Measurements from ENCODE around the gene KDM6A. TPM values are rescaled to one million over a fixed set of nuclear protein-coding genes. Genes with fewer than 3 reads are reported as not detected.

Gene KDM6A
- total and polyA plus RNA-seq, 9 of the 15 experiments (the other 6 are each of a cell fraction or from before 2014, with no cell fraction given), result 8.4 to 34.3 (median 22.9) TPM

DNA sequence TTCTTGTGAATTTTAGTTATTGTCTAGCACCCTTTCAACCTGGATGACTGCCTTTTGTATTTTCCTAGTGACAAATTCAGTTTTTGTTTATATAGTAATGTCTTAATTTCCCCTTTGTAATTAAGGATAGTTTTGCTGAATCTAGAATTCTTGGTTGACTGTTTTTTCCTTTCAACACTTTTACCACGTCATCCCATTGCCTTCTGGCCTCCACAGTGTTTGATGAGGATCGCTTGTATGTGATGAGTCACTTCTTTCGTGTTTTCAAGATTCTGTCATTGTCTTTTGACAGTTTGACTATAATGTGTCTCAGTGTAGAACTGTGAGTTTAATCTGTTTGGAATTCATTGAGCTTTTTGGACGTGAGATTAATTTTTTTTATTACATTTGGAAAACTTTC is 30.1 kb downstream of the KDM6A start (continued):
- TF ChIP-seq EP400 (IDR thresholded peaks at IDR 0.05), result 0 out of 2 replicates have a peak, but pooled peaks have one; percentile 23
- TF ChIP-seq HMG20B (CRISPR knock-in tag; IDR thresholded peaks at IDR 0.05), result no peak
- TF ChIP-seq MEIS2 (IDR thresholded peaks at IDR 0.05; ENCODE audit: partially characterized antibody), result peak; percentile 69
- TF ChIP-seq ZNF282 (CRISPR knock-in tag; IDR thresholded peaks at IDR 0.05), result no peak
- TF ChIP-seq EGR1 (conservative IDR thresholded peaks at IDR 0.05), result no peak
- TF ChIP-seq ZFP1 (CRISPR knock-in tag; IDR thresholded peaks at IDR 0.05), result no peak
- no peak for TF ChIP-seq ERF (CRISPR knock-in tag; IDR thresholded peaks at IDR 0.05)
- TF ChIP-seq, protein P1, sequence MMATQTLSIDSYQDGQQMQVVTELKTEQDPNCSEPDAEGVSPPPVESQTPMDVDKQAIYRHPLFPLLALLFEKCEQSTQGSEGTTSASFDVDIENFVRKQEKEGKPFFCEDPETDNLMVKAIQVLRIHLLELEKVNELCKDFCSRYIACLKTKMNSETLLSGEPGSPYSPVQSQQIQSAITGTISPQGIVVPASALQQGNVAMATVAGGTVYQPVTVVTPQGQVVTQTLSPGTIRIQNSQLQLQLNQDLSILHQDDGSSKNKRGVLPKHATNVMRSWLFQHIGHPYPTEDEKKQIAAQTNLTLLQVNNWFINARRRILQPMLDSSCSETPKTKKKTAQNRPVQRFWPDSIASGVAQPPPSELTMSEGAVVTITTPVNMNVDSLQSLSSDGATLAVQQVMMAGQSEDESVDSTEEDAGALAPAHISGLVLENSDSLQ (IDR thresholded peaks at IDR 0.05), result peak; percentile 70
- TF ChIP-seq ZNF444 (CRISPR knock-in tag; IDR thresholded peaks at IDR 0.05), result no peak
- TF ChIP-seq ZNF165 (CRISPR knock-in tag; IDR thresholded peaks at IDR 0.05; ENCODE audit: borderline replicate concordance), result no peak
- TF ChIP-seq, protein P2, sequence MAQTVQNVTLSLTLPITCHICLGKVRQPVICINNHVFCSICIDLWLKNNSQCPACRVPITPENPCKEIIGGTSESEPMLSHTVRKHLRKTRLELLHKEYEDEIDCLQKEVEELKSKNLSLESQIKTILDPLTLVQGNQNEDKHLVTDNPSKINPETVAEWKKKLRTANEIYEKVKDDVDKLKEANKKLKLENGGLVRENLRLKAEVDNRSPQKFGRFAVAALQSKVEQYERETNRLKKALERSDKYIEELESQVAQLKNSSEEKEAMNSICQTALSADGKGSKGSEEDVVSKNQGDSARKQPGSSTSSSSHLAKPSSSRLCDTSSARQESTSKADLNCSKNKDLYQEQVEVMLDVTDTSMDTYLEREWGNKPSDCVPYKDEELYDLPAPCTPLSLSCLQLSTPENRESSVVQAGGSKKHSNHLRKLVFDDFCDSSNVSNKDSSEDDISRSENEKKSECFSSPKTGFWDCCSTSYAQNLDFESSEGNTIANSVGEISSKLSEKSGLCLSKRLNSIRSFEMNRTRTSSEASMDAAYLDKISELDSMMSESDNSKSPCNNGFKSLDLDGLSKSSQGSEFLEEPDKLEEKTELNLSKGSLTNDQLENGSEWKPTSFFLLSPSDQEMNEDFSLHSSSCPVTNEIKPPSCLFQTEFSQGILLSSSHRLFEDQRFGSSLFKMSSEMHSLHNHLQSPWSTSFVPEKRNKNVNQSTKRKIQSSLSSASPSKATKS (CRISPR knock-in tag; IDR thresholded peaks at IDR 0.05), result no peak
- no peak for TF ChIP-seq ZNF280B (CRISPR knock-in tag; IDR thresholded peaks at IDR 0.05)
- peak in 1 of 2 experiments; percentile 33; a peak in 1 of 4 replicates for TF ChIP-seq FOXK2 (conservative IDR thresholded peaks at IDR 0.05 in 1 of 2, IDR thresholded peaks at IDR 0.05 in 1 of 2; ENCODE audit: low read depth in 2 of 2)
- TF ChIP-seq, protein P3, sequence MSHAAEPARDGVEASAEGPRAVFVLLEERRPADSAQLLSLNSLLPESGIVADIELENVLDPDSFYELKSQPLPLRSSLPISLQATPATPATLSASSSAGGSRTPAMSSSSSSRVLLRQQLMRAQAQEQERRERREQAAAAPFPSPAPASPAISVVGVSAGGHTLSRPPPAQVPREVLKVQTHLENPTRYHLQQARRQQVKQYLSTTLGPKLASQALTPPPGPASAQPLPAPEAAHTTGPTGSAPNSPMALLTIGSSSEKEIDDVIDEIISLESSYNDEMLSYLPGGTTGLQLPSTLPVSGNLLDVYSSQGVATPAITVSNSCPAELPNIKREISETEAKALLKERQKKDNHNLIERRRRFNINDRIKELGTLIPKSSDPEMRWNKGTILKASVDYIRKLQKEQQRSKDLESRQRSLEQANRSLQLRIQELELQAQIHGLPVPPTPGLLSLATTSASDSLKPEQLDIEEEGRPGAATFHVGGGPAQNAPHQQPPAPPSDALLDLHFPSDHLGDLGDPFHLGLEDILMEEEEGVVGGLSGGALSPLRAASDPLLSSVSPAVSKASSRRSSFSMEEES (CRISPR knock-in tag; IDR thresholded peaks at IDR 0.05), result no peak
- TF ChIP-seq, protein P4, sequence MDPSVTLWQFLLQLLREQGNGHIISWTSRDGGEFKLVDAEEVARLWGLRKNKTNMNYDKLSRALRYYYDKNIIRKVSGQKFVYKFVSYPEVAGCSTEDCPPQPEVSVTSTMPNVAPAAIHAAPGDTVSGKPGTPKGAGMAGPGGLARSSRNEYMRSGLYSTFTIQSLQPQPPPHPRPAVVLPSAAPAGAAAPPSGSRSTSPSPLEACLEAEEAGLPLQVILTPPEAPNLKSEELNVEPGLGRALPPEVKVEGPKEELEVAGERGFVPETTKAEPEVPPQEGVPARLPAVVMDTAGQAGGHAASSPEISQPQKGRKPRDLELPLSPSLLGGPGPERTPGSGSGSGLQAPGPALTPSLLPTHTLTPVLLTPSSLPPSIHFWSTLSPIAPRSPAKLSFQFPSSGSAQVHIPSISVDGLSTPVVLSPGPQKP (CRISPR knock-in tag; IDR thresholded peaks at IDR 0.05), result no peak
- no peak for TF ChIP-seq NFXL1 (CRISPR knock-in tag; IDR thresholded peaks at IDR 0.05)
- TF ChIP-seq SUPT5H (IDR thresholded peaks at IDR 0.05), result no peak
- TF ChIP-seq HIVEP1 (CRISPR knock-in tag; IDR thresholded peaks at IDR 0.05), result no peak
- TF ChIP-seq, protein P5, sequence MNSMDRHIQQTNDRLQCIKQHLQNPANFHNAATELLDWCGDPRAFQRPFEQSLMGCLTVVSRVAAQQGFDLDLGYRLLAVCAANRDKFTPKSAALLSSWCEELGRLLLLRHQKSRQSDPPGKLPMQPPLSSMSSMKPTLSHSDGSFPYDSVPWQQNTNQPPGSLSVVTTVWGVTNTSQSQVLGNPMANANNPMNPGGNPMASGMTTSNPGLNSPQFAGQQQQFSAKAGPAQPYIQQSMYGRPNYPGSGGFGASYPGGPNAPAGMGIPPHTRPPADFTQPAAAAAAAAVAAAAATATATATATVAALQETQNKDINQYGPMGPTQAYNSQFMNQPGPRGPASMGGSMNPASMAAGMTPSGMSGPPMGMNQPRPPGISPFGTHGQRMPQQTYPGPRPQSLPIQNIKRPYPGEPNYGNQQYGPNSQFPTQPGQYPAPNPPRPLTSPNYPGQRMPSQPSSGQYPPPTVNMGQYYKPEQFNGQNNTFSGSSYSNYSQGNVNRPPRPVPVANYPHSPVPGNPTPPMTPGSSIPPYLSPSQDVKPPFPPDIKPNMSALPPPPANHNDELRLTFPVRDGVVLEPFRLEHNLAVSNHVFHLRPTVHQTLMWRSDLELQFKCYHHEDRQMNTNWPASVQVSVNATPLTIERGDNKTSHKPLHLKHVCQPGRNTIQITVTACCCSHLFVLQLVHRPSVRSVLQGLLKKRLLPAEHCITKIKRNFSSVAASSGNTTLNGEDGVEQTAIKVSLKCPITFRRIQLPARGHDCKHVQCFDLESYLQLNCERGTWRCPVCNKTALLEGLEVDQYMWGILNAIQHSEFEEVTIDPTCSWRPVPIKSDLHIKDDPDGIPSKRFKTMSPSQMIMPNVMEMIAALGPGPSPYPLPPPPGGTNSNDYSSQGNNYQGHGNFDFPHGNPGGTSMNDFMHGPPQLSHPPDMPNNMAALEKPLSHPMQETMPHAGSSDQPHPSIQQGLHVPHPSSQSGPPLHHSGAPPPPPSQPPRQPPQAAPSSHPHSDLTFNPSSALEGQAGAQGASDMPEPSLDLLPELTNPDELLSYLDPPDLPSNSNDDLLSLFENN (IDR thresholded peaks at IDR 0.05; ENCODE audit: low read depth in 2 of 2, low read length in 2 of 2), result no peak
